KOPT-K1 (cell line): ENCODE data around the gene ODF2L.

Source experiments
- H3K27ac ChIP-seq: fragments of 200-600 bp; sonication (generic); 2 replicates; pipeline ENCODE4 v1.5.1; 2016; ENCODE audit warnings: antibody characterized with exemption, mild to moderate bottlenecking, low read depth, low read length; ENCODE audit not compliant: poor library complexity, severe bottlenecking
- H3K36me3 ChIP-seq: fragments of 200-600 bp; sonication (generic); 2 replicates; pipeline ENCODE4 v1.5.1; 2017; ENCODE audit warnings: antibody characterized with exemption, mild to moderate bottlenecking, low read length, moderate library complexity; ENCODE audit not compliant: insufficient read depth
- H3K9me3 ChIP-seq: fragments of 200-600 bp; sonication (generic); 2 replicates; pipeline ENCODE4 v1.5.1; 2017; ENCODE audit warnings: antibody characterized with exemption, low read length, mild to moderate bottlenecking; ENCODE audit not compliant: insufficient read depth, poor library complexity, severe bottlenecking

The ODF2L gene

GRCh38 chr1:86395751-86396497 is at the start of gene ODF2L:
Gene ODF2L, minus strand, starts transcription at chr1:86396323. Its CDS starts 9,296 bp downstream, at chr1:86387027.
- H3K9me3 ChIP-seq: no peaks in the 10 kb centered on the region
- no peaks in the 10 kb centered on the region for H3K36me3 ChIP-seq
- H3K27ac ChIP-seq: peak within 1 kb of the TSS; percentile 63

GRCh38 chr1:86445919-86446318 is 49.8 kb upstream of the ODF2L start:
- no peaks in the 10 kb centered on the region for H3K36me3 ChIP-seq
- no peak overlapping the region for H3K27ac ChIP-seq
- no peaks in the 10 kb centered on the region for H3K9me3 ChIP-seq

- Histone ChIP-seq H3K9me3 (no peaks in the 10 kb centered on the region), H3K36me3 (no peaks in the 10 kb centered on the region), H3K27ac (no peak overlapping the region)
Observed at GRCh38 chr1:86441997-86442396, 45.9 kb upstream of the ODF2L start.

GRCh38 chr1:86441581-86441980 is 45.5 kb upstream of the ODF2L start:
- Histone ChIP-seq H3K9me3 (no peaks in the 10 kb centered on the region), H3K27ac (no peak overlapping the region), H3K36me3 (no peaks in the 10 kb centered on the region)

- Histone ChIP-seq H3K9me3 (no peaks in the 10 kb centered on the region), H3K36me3 (no peaks in the 10 kb centered on the region), H3K27ac (no peak overlapping the region)
Observed at GRCh38 chr1:86436041-86436440, 39.9 kb upstream of the ODF2L start.

GRCh38 chr1:86435327-86435726 is 39.2 kb upstream of the ODF2L start:
- Histone ChIP-seq H3K9me3 (no peaks in the 10 kb centered on the region), H3K27ac (no peak overlapping the region), H3K36me3 (no peaks in the 10 kb centered on the region)

- H3K9me3 ChIP-seq: no peaks in the 10 kb centered on the region
- no peak overlapping the region for H3K27ac ChIP-seq
- no peaks in the 10 kb centered on the region for H3K36me3 ChIP-seq
Observed at GRCh38 chr1:86434059-86434458, 37.9 kb upstream of the ODF2L start.

- Histone ChIP-seq H3K27ac (no peak overlapping the region), H3K36me3 (no peaks in the 10 kb centered on the region), H3K9me3 (no peaks in the 10 kb centered on the region)
Observed at GRCh38 chr1:86430376-86430775, 34.3 kb upstream of the ODF2L start.

- Histone ChIP-seq H3K27ac (no peak overlapping the region), H3K36me3 (no peaks in the 10 kb centered on the region), H3K9me3 (no peaks in the 10 kb centered on the region)
Observed at GRCh38 chr1:86429835-86430234, 33.7 kb upstream of the ODF2L start.

GRCh38 chr1:86429122-86429725 is 33.1 kb upstream of the ODF2L start:
- H3K36me3 ChIP-seq: no peaks in the 10 kb centered on the region
- H3K27ac ChIP-seq: no peak overlapping the region
- no peaks in the 10 kb centered on the region for H3K9me3 ChIP-seq

- Histone ChIP-seq H3K9me3 (no peaks in the 10 kb centered on the region), H3K27ac (no peak within 1 kb of the TSS), H3K36me3 (no peaks in the 10 kb centered on the region)
Observed at GRCh38 chr1:86423873-86424272, 27.8 kb upstream of the ODF2L start, which contains the start of gene CLCA2. Gene CLCA2, plus strand, starts transcription at chr1:86424171. Its CDS starts 77 bp downstream, at chr1:86424248.

- H3K27ac ChIP-seq: no peak overlapping the region
- H3K9me3 ChIP-seq: no peaks in the 10 kb centered on the region
- H3K36me3 ChIP-seq: no peaks in the 10 kb centered on the region
Observed at GRCh38 chr1:86423473-86423872, 27.4 kb upstream of the ODF2L start.

GRCh38 chr1:86421601-86422280 is 25.6 kb upstream of the ODF2L start:
- H3K27ac ChIP-seq: no peak overlapping the region
- H3K9me3 ChIP-seq: no peaks in the 10 kb centered on the region
- no peaks in the 10 kb centered on the region for H3K36me3 ChIP-seq

GRCh38 chr1:86419277-86419903 is 23.3 kb upstream of the ODF2L start:
- Histone ChIP-seq H3K36me3 (no peaks in the 10 kb centered on the region), H3K27ac (no peak overlapping the region), H3K9me3 (no peaks in the 10 kb centered on the region)

GRCh38 chr1:86416343-86416742 is 20.2 kb upstream of the ODF2L start:
- Histone ChIP-seq H3K27ac (no peak overlapping the region), H3K36me3 (no peaks in the 10 kb centered on the region), H3K9me3 (no peaks in the 10 kb centered on the region)
